Measurements from ENCODE around the gene EIF5AL1.
"Not testable (repeated sequence)": the region's sequence is repeated elsewhere in the genome, so short reads cannot be mapped to it uniquely, and the experiment has no call there.

The EIF5AL1 gene

GRCh38 chr10:79547128-79547527 is 34.8 kb downstream of the EIF5AL1 start:
- not testable (repeated sequence) for H3K4me3 ChIP-seq (ENCODE audit: low read depth, low read length, poor library complexity, severe bottlenecking); H3K4me1 ChIP-seq (ENCODE audit: insufficient read depth, low read length, severe bottlenecking); H3K9me2 ChIP-seq (ENCODE audit: low read depth, low read length); H2AFZ ChIP-seq (ENCODE audit: low read length); H3K79me2 ChIP-seq (ENCODE audit: insufficient read depth, low read length); H3K9me3 ChIP-seq (ENCODE audit: low read length); H3K36me3 ChIP-seq (ENCODE audit: insufficient read depth, low read length); H3F3A ChIP-seq (ENCODE audit: insufficient read depth, low read length); H4K20me1 ChIP-seq (ENCODE audit: insufficient read depth, low read length); H3K4me2 ChIP-seq (ENCODE audit: low read length); H3K27me3 ChIP-seq (ENCODE audit: insufficient read depth, low read length); H3K9ac ChIP-seq (ENCODE audit: low read length); H3K27ac ChIP-seq (ENCODE audit: low read depth, low read length, poor library complexity, severe bottlenecking)

- Histone ChIP-seq H3F3A (ENCODE audit: insufficient read depth, low read length) (no peaks in the 10 kb centered on the region), H3K9me2 (ENCODE audit: low read depth, low read length) (no peaks in the 10 kb centered on the region), H3K79me2 (ENCODE audit: insufficient read depth, low read length) (no peaks in the 10 kb centered on the region), H3K9me3 (ENCODE audit: low read length) (no peaks in the 10 kb centered on the region), H3K9ac (ENCODE audit: low read length) (no peak overlapping the region), H3K36me3 (ENCODE audit: insufficient read depth, low read length) (no peaks in the 10 kb centered on the region), H3K4me3 (ENCODE audit: low read depth, low read length, poor library complexity, severe bottlenecking) (no peak overlapping the region), H2AFZ (ENCODE audit: low read length) (no peak overlapping the region), H3K27me3 (ENCODE audit: insufficient read depth, low read length) (no peaks in the 10 kb centered on the region), H3K27ac (ENCODE audit: low read depth, low read length, poor library complexity, severe bottlenecking) (no peak overlapping the region), H4K20me1 (ENCODE audit: insufficient read depth, low read length) (no peaks in the 10 kb centered on the region), H3K4me1 (ENCODE audit: insufficient read depth, low read length, severe bottlenecking) (no peaks in the 10 kb centered on the region), H3K4me2 (ENCODE audit: low read length) (no peak overlapping the region)
- TF ChIP-seq CTCF (IDR thresholded peaks at IDR 0.05; ENCODE audit: low read length): no peak
- no peak for TF ChIP-seq EZH2 (IDR thresholded peaks at IDR 0.05; ENCODE audit: borderline replicate concordance, low read length)
Measured at GRCh38 chr10:79547973-79548372, 35.6 kb downstream of the EIF5AL1 start.

- no peaks in the 10 kb centered on the region for H3K36me3 ChIP-seq (ENCODE audit: insufficient read depth, low read length)
- TF ChIP-seq CTCF (IDR thresholded peaks at IDR 0.05; ENCODE audit: low read length) (no peak), EZH2 (IDR thresholded peaks at IDR 0.05; ENCODE audit: borderline replicate concordance, low read length) (no peak)
- no peak overlapping the region for H3K4me2 ChIP-seq (ENCODE audit: low read length)
- H3K79me2 ChIP-seq (ENCODE audit: insufficient read depth, low read length): no peaks in the 10 kb centered on the region
- no peak overlapping the region for H3K27ac ChIP-seq (ENCODE audit: low read depth, low read length, poor library complexity, severe bottlenecking)
- H3K4me3 ChIP-seq (ENCODE audit: low read depth, low read length, poor library complexity, severe bottlenecking): no peak overlapping the region
- H3K27me3 ChIP-seq (ENCODE audit: insufficient read depth, low read length): no peaks in the 10 kb centered on the region
- H2AFZ ChIP-seq (ENCODE audit: low read length): no peak overlapping the region
- H3K4me1 ChIP-seq (ENCODE audit: insufficient read depth, low read length, severe bottlenecking): no peaks in the 10 kb centered on the region
- no peaks in the 10 kb centered on the region for H3F3A ChIP-seq (ENCODE audit: insufficient read depth, low read length)
- no peaks in the 10 kb centered on the region for H3K9me2 ChIP-seq (ENCODE audit: low read depth, low read length)
- H3K9ac ChIP-seq (ENCODE audit: low read length): no peak overlapping the region
- H3K9me3 ChIP-seq (ENCODE audit: low read length): no peaks in the 10 kb centered on the region
- H4K20me1 ChIP-seq (ENCODE audit: insufficient read depth, low read length): no peaks in the 10 kb centered on the region
Measured at GRCh38 chr10:79552143-79552542, 39.8 kb downstream of the EIF5AL1 start.

GRCh38 chr10:79555354-79556309 is 43.3 kb downstream of the EIF5AL1 start:
- Histone ChIP-seq H3K27me3 (ENCODE audit: insufficient read depth, low read length) (no peaks in the 10 kb centered on the region), H3K9ac (ENCODE audit: low read length) (no peak overlapping the region), H2AFZ (ENCODE audit: low read length) (no peak overlapping the region), H4K20me1 (ENCODE audit: insufficient read depth, low read length) (no peaks in the 10 kb centered on the region), H3K27ac (ENCODE audit: low read depth, low read length, poor library complexity, severe bottlenecking) (no peak overlapping the region), H3K4me2 (ENCODE audit: low read length) (no peak overlapping the region), H3K4me1 (ENCODE audit: insufficient read depth, low read length, severe bottlenecking) (no peaks in the 10 kb centered on the region), H3K9me3 (ENCODE audit: low read length) (no peaks in the 10 kb centered on the region), H3K9me2 (ENCODE audit: low read depth, low read length) (no peaks in the 10 kb centered on the region), H3F3A (ENCODE audit: insufficient read depth, low read length) (no peaks in the 10 kb centered on the region), H3K4me3 (ENCODE audit: low read depth, low read length, poor library complexity, severe bottlenecking) (no peak overlapping the region), H3K36me3 (ENCODE audit: insufficient read depth, low read length) (no peaks in the 10 kb centered on the region), H3K79me2 (ENCODE audit: insufficient read depth, low read length) (no peaks in the 10 kb centered on the region)
- TF ChIP-seq EZH2 (IDR thresholded peaks at IDR 0.05; ENCODE audit: borderline replicate concordance, low read length): no peak
- no peak for TF ChIP-seq CTCF (IDR thresholded peaks at IDR 0.05; ENCODE audit: low read length)

- not testable (repeated sequence) for H3K4me1 ChIP-seq (ENCODE audit: insufficient read depth, low read length, severe bottlenecking); H3K79me2 ChIP-seq (ENCODE audit: insufficient read depth, low read length); H3K36me3 ChIP-seq (ENCODE audit: insufficient read depth, low read length); H3K27me3 ChIP-seq (ENCODE audit: insufficient read depth, low read length); H3F3A ChIP-seq (ENCODE audit: insufficient read depth, low read length); H4K20me1 ChIP-seq (ENCODE audit: insufficient read depth, low read length); H3K9me3 ChIP-seq (ENCODE audit: low read length); H3K27ac ChIP-seq (ENCODE audit: low read depth, low read length, poor library complexity, severe bottlenecking); H3K4me2 ChIP-seq (ENCODE audit: low read length); H3K4me3 ChIP-seq (ENCODE audit: low read depth, low read length, poor library complexity, severe bottlenecking); H3K9me2 ChIP-seq (ENCODE audit: low read depth, low read length); H2AFZ ChIP-seq (ENCODE audit: low read length); H3K9ac ChIP-seq (ENCODE audit: low read length)
Measured at GRCh38 chr10:79556961-79557360, 44.6 kb downstream of the EIF5AL1 start.

Measured in OCI-LY1 (cell line).